Hepatocyte (in vitro differentiated cells): ENCODE results near the gene STX8.

Source experiments
- CTCF ChIP-seq: fragments of 200-600 bp; sonication (generic); IDR thresholded peaks from 2 replicates; pipeline ENCODE4 v1.5.1; 2016; ENCODE audit warnings: antibody characterized with exemption, mild to moderate bottlenecking; ENCODE audit not compliant: poor library complexity
- EZH2phosphoT487 ChIP-seq: fragments of 200-600 bp; sonication (generic); IDR thresholded peaks from one replicate; pipeline ENCODE4 v1.6.1; 2018; ENCODE audit warnings: antibody characterized with exemption, mild to moderate bottlenecking, low read depth, moderate library complexity; ENCODE audit not compliant: unreplicated experiment, severe bottlenecking

GRCh38 chr17:9367156-9367555, 208.5 kb downstream of the STX8 start:
- TF ChIP-seq CTCF: no peak
- no peak for TF ChIP-seq EZH2phosphoT487
